SKM-1 treated with dmso at 0.1 percent for 144 hours (cell line): Measurements from ENCODE around the gene OLFM1.
"Not testable (repeated sequence)": the region's sequence is repeated elsewhere in the genome, so short reads cannot be mapped to it uniquely, and the experiment has no call there.

Experiments
- DNase-seq: peaks from one replicate; lab custom pipeline; 2025; ENCODE audit not compliant: unreplicated experiment; lab: John Stamatoyannopoulos, UW

OLFM1 gene

GRCh38 chr9:135060461-135061116 lies 26.9 kb upstream of the OLFM1 start:
- DNase-seq = no peak

GRCh38 chr9:135061441-135061840 lies 26.0 kb upstream of the OLFM1 start:
- DNase-seq = no peak

- DNase-seq = no peak
These were observed 25.2 kb upstream of the OLFM1 start for GRCh38 chr9:135062254-135062653.

- DNase-seq = not testable (repeated sequence)
These were observed 24.0 kb upstream of the OLFM1 start for GRCh38 chr9:135063466-135063865.

GRCh38 chr9:135063888-135064287 lies 23.6 kb upstream of the OLFM1 start:
- not testable (repeated sequence) for DNase-seq

GRCh38 chr9:135065151-135065550 lies 22.3 kb upstream of the OLFM1 start:
- no peak for DNase-seq

- DNase-seq = no peak
These were observed 21.7 kb upstream of the OLFM1 start for GRCh38 chr9:135065804-135066203.

- no peak for DNase-seq
These were observed 21.2 kb upstream of the OLFM1 start for GRCh38 chr9:135066291-135066690.

GRCh38 chr9:135067096-135067710 lies 20.3 kb upstream of the OLFM1 start:
- DNase-seq = no peak

GRCh38 chr9:135068776-135069415 lies 18.6 kb upstream of the OLFM1 start:
- DNase-seq = no peak

- DNase-seq = no peak
These were observed 17.8 kb upstream of the OLFM1 start for GRCh38 chr9:135069558-135070197.

GRCh38 chr9:135070198-135070951 lies 17.1 kb upstream of the OLFM1 start:
- no peak for DNase-seq

GRCh38 chr9:135070964-135071735 lies 16.3 kb upstream of the OLFM1 start:
- DNase-seq = no peak

GRCh38 chr9:135073081-135073740 lies 14.3 kb upstream of the OLFM1 start:
- no peak for DNase-seq

GRCh38 chr9:135073741-135074305 lies 13.6 kb upstream of the OLFM1 start:
- no peak for DNase-seq

- DNase-seq = no peak
These were observed 12.9 kb upstream of the OLFM1 start for GRCh38 chr9:135074354-135075233.

GRCh38 chr9:135075234-135076142 lies 12.0 kb upstream of the OLFM1 start:
- DNase-seq = no peak
